Suprapubic skin (tissue), 4 donors: ENCODE data around the gene APH1A. TPM values are rescaled to one million over a fixed set of nuclear protein-coding genes. Genes with fewer than 3 reads are reported as not detected.
A peak's percentile ranks its signal among the peaks of the same experiment; 100 is the strongest.
"Not testable (repeated sequence)": the region's sequence is repeated elsewhere in the genome, so short reads cannot be mapped to it uniquely, and the experiment has no call there.

Experiments used
- DNase-seq, 2 donors: peaks; one replicate each; pipeline ENCODE4 v3.0.0-alpha.2; 2019; ENCODE audit warnings: low spot score in 2 of 2
- H3K27ac ChIP-seq: fragments of 200-600 bp; sonication (generic); one replicate; pipeline ENCODE4 v1.5.1; 2019
- H3K27me3 ChIP-seq: fragments of 200-600 bp; sonication (generic); one replicate; pipeline ENCODE4 v1.5.1; 2019
- H3K36me3 ChIP-seq: fragments of 200-600 bp; sonication (generic); one replicate; pipeline ENCODE4 v1.5.1; 2019
- H3K4me1 ChIP-seq: fragments of 200-600 bp; sonication (generic); one replicate; pipeline ENCODE4 v1.5.1; 2019
- H3K4me3 ChIP-seq: fragments of 200-600 bp; sonication (generic); one replicate; pipeline ENCODE4 v1.5.1; 2019; ENCODE audit warnings: mild to moderate bottlenecking
- H3K9me3 ChIP-seq: fragments of 200-600 bp; sonication (generic); one replicate; pipeline ENCODE4 v1.5.1; 2019
- CTCF ChIP-seq, 2 donors: fragments of 200-600 bp in 1 of 2; fragments of 450-650 bp in 1 of 2; sonication (generic) in 1 of 2; IDR thresholded peaks; one replicate each; pipeline ENCODE4 v1.5.1; 2016 to 2019; ENCODE audit warnings: antibody characterized with exemption in 2 of 2, mild to moderate bottlenecking in 1 of 2, moderate library complexity in 1 of 2
- EP300 ChIP-seq: sonication (generic); formaldehyde crosslinking; IDR thresholded peaks from one replicate; pipeline ENCODE4 v1.6.1; 2017; ENCODE audit warnings: antibody characterized with exemption
- POLR2A ChIP-seq, 2 donors: fragments of 450-650 bp; IDR thresholded peaks; one replicate each; pipeline ENCODE4 v1.6.1; 2017; ENCODE audit warnings: antibody characterized with exemption in 2 of 2, mild to moderate bottlenecking in 2 of 2, moderate library complexity in 2 of 2
- POLR2AphosphoS5 ChIP-seq, 3 donors: sonication (generic); formaldehyde crosslinking; IDR thresholded peaks; one replicate each; pipeline ENCODE4 v1.6.1; 2017; ENCODE audit warnings: antibody characterized with exemption in 3 of 3
- WGBS: methylation state at CpG from one replicate; pipeline ENCODE4 v1.1.5; 2018; 5-methylcytosine and 5-hydroxymethylcytosine counted together
- total RNA-seq, 4 donors: library from RNA; depleted of rRNA; stranded (reverse); fragments of >200 nt; gene quantifications; one replicate each; pipeline ENCODE4 v1.1.0, GENCODE V29; 2016

APH1A gene
- total RNA-seq, 4 donors from 2014 or later = 92.5 to 141 (median 125) TPM

GRCh38 chr1:150256198-150256553, 12.6 kb downstream of the APH1A start:
- Histone ChIP-seq H3K27me3 (peaks cover 19% of the 10 kb centered on the region), H3K36me3 (no peaks in the 10 kb centered on the region), H3K4me1 (peaks cover 36% of the 10 kb centered on the region), H3K4me3 (peak overlapping the region; percentile 32), H3K9me3 (no peaks in the 10 kb centered on the region), H3K27ac (peak overlapping the region; percentile 70)
- TF ChIP-seq POLR2A (IDR thresholded peaks at IDR 0.05) (no peak), POLR2AphosphoS5 (IDR thresholded peaks at IDR 0.05) (no peak), CTCF (IDR thresholded peaks at IDR 0.05) (no peak), EP300 (no peak)
- WGBS = 10% methylated on average over 1 of the region's 1 CpG
- no peak for DNase-seq

- Histone ChIP-seq H3K27me3 (peaks cover 13% of the 10 kb centered on the region), H3K4me3 (no peak overlapping the region), H3K27ac (no peak overlapping the region), H3K9me3 (no peaks in the 10 kb centered on the region), H3K4me1 (no peaks in the 10 kb centered on the region), H3K36me3 (no peaks in the 10 kb centered on the region)
- 88% methylated on average over 2 of the region's 2 CpGs for WGBS
- no peak for TF ChIP-seq POLR2AphosphoS5 (IDR thresholded peaks at IDR 0.05)
- no peak for TF ChIP-seq EP300
- no peak for TF ChIP-seq POLR2A (IDR thresholded peaks at IDR 0.05)
- TF ChIP-seq CTCF (IDR thresholded peaks at IDR 0.05) = no peak
- no peak for DNase-seq
Observed at GRCh38 chr1:150249936-150250335, 18.9 kb downstream of the APH1A start.

GRCh38 chr1:150243003-150243402, 25.8 kb downstream of the APH1A start:
- no peak for DNase-seq

GRCh38 chr1:150237746-150238145, 31.1 kb downstream of the APH1A start:
- no peak for TF ChIP-seq POLR2AphosphoS5 (IDR thresholded peaks at IDR 0.05)
- no peak for TF ChIP-seq POLR2A (IDR thresholded peaks at IDR 0.05)
- no peak for TF ChIP-seq CTCF (IDR thresholded peaks at IDR 0.05)
- no peak for TF ChIP-seq EP300
- H3K4me3 ChIP-seq = no peak overlapping the region
- H3K27ac ChIP-seq = no peak overlapping the region
- no peaks in the 10 kb centered on the region for H3K36me3 ChIP-seq
- WGBS = 93% methylated on average over 21 of the region's 21 CpGs
- H3K4me1 ChIP-seq = peaks cover 21% of the 10 kb centered on the region
- no peaks in the 10 kb centered on the region for H3K9me3 ChIP-seq
- peak in 1 of 2 donors; percentile 45 for DNase-seq
- no peaks in the 10 kb centered on the region for H3K27me3 ChIP-seq

More at GRCh38 chr1:150243003-150243402, 25.8 kb downstream of the APH1A start:
- peaks cover 3% of the 10 kb centered on the region for H3K27me3 ChIP-seq
- H3K36me3 ChIP-seq = no peaks in the 10 kb centered on the region
- H3K9me3 ChIP-seq = no peaks in the 10 kb centered on the region
- no peak overlapping the region for H3K4me3 ChIP-seq
- H3K4me1 ChIP-seq = no peaks in the 10 kb centered on the region
- TF ChIP-seq POLR2AphosphoS5 (IDR thresholded peaks at IDR 0.05) = no peak
- TF ChIP-seq CTCF (IDR thresholded peaks at IDR 0.05) = no peak
- TF ChIP-seq EP300 = no peak
- TF ChIP-seq POLR2A (IDR thresholded peaks at IDR 0.05) = no peak
- H3K27ac ChIP-seq = no peak overlapping the region
- 96% methylated on average over 3 of the region's 3 CpGs for WGBS

- H3K27ac ChIP-seq, H3K36me3 ChIP-seq, H3K9me3 ChIP-seq, H3K27me3 ChIP-seq, H3K4me3 ChIP-seq: not testable (repeated sequence)
- WGBS = 86% methylated on average over 13 of the region's 13 CpGs
- peaks cover 21% of the 10 kb centered on the region for H3K4me1 ChIP-seq
- peak in 1 of 2 donors; percentile 40 for DNase-seq
Observed at GRCh38 chr1:150237176-150237575, 31.6 kb downstream of the APH1A start.

GRCh38 chr1:150236614-150237100, 32.2 kb downstream of the APH1A start:
- WGBS = 21% methylated on average over 10 of the region's 10 CpGs
- H3K36me3 ChIP-seq = no peaks in the 10 kb centered on the region
- H3K27ac ChIP-seq = no peak overlapping the region

More at GRCh38 chr1:150236614-150237100, 32.2 kb downstream of the APH1A start:
- peaks cover 21% of the 10 kb centered on the region for H3K4me1 ChIP-seq
- peak in 1 of 2 donors; percentile 8 for DNase-seq
- H3K9me3 ChIP-seq = no peaks in the 10 kb centered on the region
- TF ChIP-seq POLR2AphosphoS5 (IDR thresholded peaks at IDR 0.05) = no peak
- TF ChIP-seq CTCF (IDR thresholded peaks at IDR 0.05) = no peak
- no peak for TF ChIP-seq POLR2A (IDR thresholded peaks at IDR 0.05)
- no peak for TF ChIP-seq EP300
- H3K4me3 ChIP-seq = peak overlapping the region; percentile 99
- no peaks in the 10 kb centered on the region for H3K27me3 ChIP-seq
